HCT116 (cell line): ENCODE results near the gene SIK3. TPM values are rescaled to one million over a fixed set of nuclear protein-coding genes. Genes with fewer than 3 reads are reported as not detected.
"Not testable (repeated sequence)": the region's sequence is repeated elsewhere in the genome, so short reads cannot be mapped to it uniquely, and the experiment has no call there.

Experiments
- ATAC-seq: fragments of 200-7000 bp; cut with Tn5 transposase; 2 replicates; pipeline ENCODE4 v1.9.1; 2020; ENCODE audit warnings: mild to moderate bottlenecking, moderate library complexity
- BruUV-seq: library from RNA; stranded (reverse); fragments of 400-500 nt; replicated peaks from 2 replicates; lab custom pipeline; 2021; lab: Mats Ljungman, UMichigan
- CTCF ChIA-PET: fragments of 300-600 bp; sonication (Branson Sonifier 250); formaldehyde crosslinking; loops from one replicate; lab custom pipeline; 2021; ENCODE audit warnings: antibody characterized with exemption; lab: Charles Lee
- POLR2A ChIA-PET: fragments of 300-600, 350-600 bp; sonication (Branson Sonifier 250); formaldehyde crosslinking; loops from one replicate; lab custom pipeline; 2021; ENCODE audit warnings: antibody characterized with exemption; lab: Charles Lee
- RAD21 ChIA-PET, 2 experiments: fragments of 300-600 bp; sonication (Branson Sonifier 250); formaldehyde crosslinking; loops; one replicate each; lab custom pipeline; 2023; ENCODE audit warnings: low total read pairs in 2 of 2; ENCODE audit not compliant: uncharacterized antibody in 2 of 2, unreplicated experiment in 2 of 2, low non-redundant PET in 1 of 2; lab: Charles Lee
- DNase-seq: peaks from one replicate; pipeline ENCODE4 v3.0.0-alpha.2; 2010; ENCODE audit warnings: low read depth, low spot score
- H2AFZ ChIP-seq: fragments of 200-600 bp; shearing (Covaris generic), sonication (generic); 2 replicates; pipeline ENCODE4 v1.6.1; 2017; ENCODE audit warnings: low read depth, mixed run types, mixed read lengths, antibody characterized with exemption, low read length; ENCODE audit not compliant: poor library complexity, severe bottlenecking
- H3K27ac ChIP-seq: 2 replicates; pipeline ENCODE4 v1.5.1; 2012; ENCODE audit warnings: low read depth, low read length
- H3K27me3 ChIP-seq: fragments of 200-600 bp; sonication (generic); 2 replicates; pipeline ENCODE4 v1.6.1; 2016; ENCODE audit warnings: mixed run types, low read length, mixed read lengths; ENCODE audit not compliant: insufficient read depth
- H3K36me3 ChIP-seq, 2 experiments: fragments of 200-500 bp in 1 of 2; fragments of 200-600 bp in 1 of 2; sonication (Bioruptor generic) in 1 of 2; sonication (generic) in 1 of 2; 2 replicates each; pipeline versions ENCODE4 v1.5.1 to v1.6.1; 2014 to 2016; ENCODE audit warnings: low read length in 2 of 2, inconsistent platforms in 1 of 2, mixed read lengths in 1 of 2, mixed run types in 1 of 2; ENCODE audit not compliant: insufficient read depth in 2 of 2, control insufficient read depth in 1 of 2
- H3K4me1 ChIP-seq, 2 experiments: fragments of 200-600 bp in 1 of 2; sonication (generic) in 1 of 2; 2 replicates each; pipeline versions ENCODE4 v1.5.1 to v1.6.1; 2012 to 2017; ENCODE audit warnings: low read length in 2 of 2, inconsistent platforms in 1 of 2, mild to moderate bottlenecking in 1 of 2, mixed read lengths in 1 of 2, mixed run types in 1 of 2, moderate library complexity in 1 of 2; ENCODE audit not compliant: insufficient read depth in 2 of 2, control insufficient read depth in 1 of 2
- H3K4me2 ChIP-seq: fragments of 200-600 bp; sonication (generic); 2 replicates; pipeline ENCODE4 v1.6.1; 2017; ENCODE audit warnings: mixed run types, low read length, mixed read lengths
- H3K4me3 ChIP-seq, 2 experiments: fragments of 200-600 bp in 1 of 2; sonication (generic) in 1 of 2; replicated peaks in 1 of 2; 2 replicates each; pipeline ENCODE4 v1.5.1; 2011 to 2016; ENCODE audit warnings: low read length in 2 of 2, control low read depth in 1 of 2, low read depth in 1 of 2, mild to moderate bottlenecking in 1 of 2, mixed read lengths in 1 of 2, mixed run types in 1 of 2
- H3K79me2 ChIP-seq: fragments of 200-600 bp; sonication (generic); 2 replicates; pipeline ENCODE4 v1.6.1; 2017; ENCODE audit warnings: mild to moderate bottlenecking, mixed run types, low read length, moderate library complexity, mixed read lengths; ENCODE audit not compliant: insufficient read depth
- H3K9ac ChIP-seq: fragments of 200-600 bp; sonication (generic); 2 replicates; pipeline ENCODE4 v1.6.1; 2016; ENCODE audit warnings: low read length, mixed read lengths
- H3K9me2 ChIP-seq: fragments of 200-600 bp; sonication (generic), shearing (Covaris generic); 2 replicates; pipeline ENCODE4 v1.6.1; 2017; ENCODE audit warnings: mixed run types, mild to moderate bottlenecking, moderate library complexity; ENCODE audit not compliant: insufficient read depth
- H3K9me3 ChIP-seq, 2 experiments: fragments of 200-500 bp in 1 of 2; fragments of 200-600 bp in 1 of 2; sonication (Bioruptor generic) in 1 of 2; sonication (generic) in 1 of 2; 2 replicates each; pipeline ENCODE4 v1.6.1; 2014 to 2017; ENCODE audit warnings: low read length in 2 of 2, mixed read lengths in 2 of 2, inconsistent platforms in 1 of 2, low read depth in 1 of 2, mild to moderate bottlenecking in 1 of 2, mixed run types in 1 of 2, moderate library complexity in 1 of 2; ENCODE audit not compliant: control insufficient read depth in 1 of 2, insufficient read depth in 1 of 2
- H4K20me1 ChIP-seq: fragments of 200-600 bp; sonication (generic), shearing (Covaris generic); 2 replicates; pipeline ENCODE4 v1.6.1; 2017; ENCODE audit warnings: mixed run types, mild to moderate bottlenecking, moderate library complexity; ENCODE audit not compliant: insufficient read depth
- CBX3 ChIP-seq: IDR thresholded peaks from 2 replicates; pipeline ENCODE4 v1.6.1; 2012; ENCODE audit warnings: low read depth
- EZH2 ChIP-seq: fragments of 200-600 bp; sonication (generic); IDR thresholded peaks from 2 replicates; pipeline ENCODE4 v1.6.1; 2017; ENCODE audit warnings: antibody characterized with exemption, mixed run types
- FOSL1 ChIP-seq: IDR thresholded peaks from 2 replicates; pipeline ENCODE4 v1.6.1; 2012; ENCODE audit warnings: low read depth
- POLR2AphosphoS5 ChIP-seq: IDR thresholded peaks from 2 replicates; pipeline ENCODE4 v1.6.1; 2011; ENCODE audit warnings: mild to moderate bottlenecking, low read depth, low read length, moderate library complexity
- SP1 ChIP-seq: IDR thresholded peaks from 2 replicates; pipeline ENCODE4 v1.6.1; 2012; ENCODE audit warnings: low read depth
- intact Hi-C: fragments of 100-400 bp; cut with micrococcal nuclease; formaldehyde crosslinking; loops from 2 replicates; pipeline ENCODE4 v1.10.0; 2022
- total RNA-seq: library from RNA; stranded (reverse); gene quantifications from one replicate; pipeline ENCODE4 v1.2.1, GENCODE V29; 2021; ENCODE audit not compliant: unreplicated experiment

Gene SIK3
- total RNA-seq, 1 experiment from 2014 or later, result 21.0 TPM

GRCh38 chr11:117121176-117121575 is 22.9 kb upstream of the SIK3 start:
- Histone ChIP-seq H3K27ac (no peak overlapping the region), H3K79me2 (no peaks in the 10 kb centered on the region), H3K27me3 (no peaks in the 10 kb centered on the region), H3K36me3 (no peaks in the 10 kb centered on the region), H2AFZ (no peak overlapping the region), H3K9ac (no peak overlapping the region), H3K9me3 (no peaks in the 10 kb centered on the region), H3K4me3 (no peak overlapping the region), H3K4me1 (peaks cover 0 to 4% of the 10 kb centered on the region in 2 experiments; a peak in 1 of 4 replicates), H3K9me2 (no peaks in the 10 kb centered on the region), H4K20me1 (no peaks in the 10 kb centered on the region), H3K4me2 (no peak overlapping the region)
- TF ChIP-seq FOSL1 (no peak), EZH2 (no peak)
- intact Hi-C loops, result no loop called here
- POLR2A ChIA-PET, result no interaction called here
- RAD21 ChIA-PET, result no interaction called here
- CTCF ChIA-PET, result no interaction called here
- no peak for DNase-seq
- no peak for ATAC-seq
- no TSS peak for BruUV-seq

- Histone ChIP-seq H3K27ac (no peak overlapping the region), H3K27me3 (no peaks in the 10 kb centered on the region), H3K4me1 (no peaks in the 10 kb centered on the region), H3K9me3 (no peaks in the 10 kb centered on the region), H4K20me1 (no peaks in the 10 kb centered on the region)
- no peak for TF ChIP-seq POLR2AphosphoS5
- TF ChIP-seq SP1, result no peak
- no peak for TF ChIP-seq CBX3
- TF ChIP-seq, all 23 proteins: peak for 0
- Histone ChIP-seq H3K79me2 (no peaks in the 10 kb centered on the region), H3K4me2 (no peak overlapping the region), H2AFZ (no peak overlapping the region), H3K9ac (no peak overlapping the region), H3K36me3 (no peaks in the 10 kb centered on the region), H3K9me2 (no peaks in the 10 kb centered on the region), H3K4me3 (no peak overlapping the region)
- BruUV-seq, result no TSS peak
- ChIA-PET POLR2A (no interaction called here), RAD21 (no interaction called here), CTCF (no interaction called here)
- intact Hi-C loops, result no loop called here
- DNase-seq (no peak), ATAC-seq (no peak)
Measured at GRCh38 chr11:117117681-117118080, 19.5 kb upstream of the SIK3 start.

- BruUV-seq, ATAC-seq, H3K4me3 ChIP-seq, H3K27me3 ChIP-seq, RAD21 ChIA-PET, H3K9ac ChIP-seq, H2AFZ ChIP-seq, H3K4me2 ChIP-seq, H3K4me1 ChIP-seq, H3K36me3 ChIP-seq, H3K79me2 ChIP-seq, POLR2A ChIA-PET, H3K27ac ChIP-seq, H3K9me3 ChIP-seq, intact Hi-C loops, H3K9me2 ChIP-seq, DNase-seq, H4K20me1 ChIP-seq, CTCF ChIA-PET: not testable (repeated sequence)
Measured at GRCh38 chr11:117112939-117113338, 14.7 kb upstream of the SIK3 start.

- H3K9me2 ChIP-seq, H3K4me1 ChIP-seq, H3K27ac ChIP-seq, H3K4me3 ChIP-seq, H3K27me3 ChIP-seq, H3K79me2 ChIP-seq, H3K36me3 ChIP-seq, CTCF ChIA-PET, H2AFZ ChIP-seq, ATAC-seq, DNase-seq, H3K9me3 ChIP-seq, H3K4me2 ChIP-seq, intact Hi-C loops, H4K20me1 ChIP-seq, POLR2A ChIA-PET, H3K9ac ChIP-seq, RAD21 ChIA-PET, BruUV-seq: not testable (repeated sequence)
Measured at GRCh38 chr11:117112497-117112896, 14.3 kb upstream of the SIK3 start.
